DMS153 treated with DMSO at 0.1 percent for 48 hours (cell line): ENCODE data around the gene PTPN23.
"Not testable (repeated sequence)": the region's sequence is repeated elsewhere in the genome, so short reads cannot be mapped to it uniquely, and the experiment has no call there.

Source experiments
- DNase-seq: peaks from one replicate; lab custom pipeline; 2025; ENCODE audit not compliant: unreplicated experiment; lab: John Stamatoyannopoulos, UW

PTPN23 gene

DNA sequence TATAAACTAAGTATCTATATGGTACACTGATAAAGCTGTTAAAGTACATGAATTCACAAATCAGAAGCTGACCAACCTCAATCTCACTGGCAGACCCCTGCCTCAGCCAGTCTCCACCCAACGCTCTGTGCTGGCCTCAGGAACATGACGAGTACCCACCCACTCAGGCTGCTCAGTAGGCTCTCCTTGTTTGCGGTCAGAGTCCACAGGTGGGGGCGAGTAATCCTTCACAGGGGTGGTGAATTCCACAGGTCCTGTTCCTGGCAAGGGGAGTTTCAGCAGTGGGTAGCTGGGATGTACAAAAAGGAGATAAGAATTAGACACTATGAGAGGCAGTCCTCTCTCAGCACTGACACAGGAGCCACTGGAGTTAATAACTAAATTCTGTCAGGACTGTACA is 54.0 kb downstream of the PTPN23 start:
- no peak for DNase-seq

DNA sequence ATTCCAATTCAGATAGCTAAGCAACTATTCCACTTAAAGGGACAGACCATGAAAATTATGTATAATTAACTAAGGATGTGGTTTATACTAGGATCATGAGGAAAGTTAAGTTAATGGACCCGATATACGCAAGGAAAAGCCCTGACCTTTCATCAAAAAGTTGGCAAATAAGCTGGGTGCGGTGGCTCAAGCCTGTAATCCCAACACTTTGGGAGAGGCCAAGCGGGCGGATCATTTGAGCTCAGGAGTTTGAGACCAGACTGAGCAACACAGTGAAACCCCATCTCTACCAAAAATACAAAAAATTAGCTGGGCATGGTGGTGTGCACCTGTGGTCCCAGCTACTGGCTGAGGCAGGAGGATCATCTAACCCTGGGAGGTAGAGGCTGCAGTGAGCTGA is 55.4 kb downstream of the PTPN23 start:
- no peak for DNase-seq

DNA sequence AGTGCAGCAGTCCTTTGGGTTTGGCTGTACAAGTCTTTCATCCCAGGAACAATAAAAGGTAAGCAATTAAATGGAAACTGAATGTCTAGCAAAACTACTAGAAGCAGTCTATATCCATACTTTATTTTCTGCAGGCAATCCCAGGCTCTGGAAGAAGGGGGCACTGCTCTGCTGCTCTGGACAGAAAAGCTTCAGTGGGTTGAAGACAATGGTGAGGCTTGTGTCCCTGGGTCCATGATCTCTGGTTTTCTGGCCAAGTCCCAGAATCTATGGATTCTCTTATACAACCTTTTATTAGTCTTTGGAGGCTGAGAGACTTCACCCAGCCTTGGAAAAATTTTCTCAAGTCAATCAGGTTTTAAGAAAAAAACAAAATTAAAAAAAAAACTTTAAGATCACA is 59.3 kb downstream of the PTPN23 start:
- DNase-seq: no peak

DNA sequence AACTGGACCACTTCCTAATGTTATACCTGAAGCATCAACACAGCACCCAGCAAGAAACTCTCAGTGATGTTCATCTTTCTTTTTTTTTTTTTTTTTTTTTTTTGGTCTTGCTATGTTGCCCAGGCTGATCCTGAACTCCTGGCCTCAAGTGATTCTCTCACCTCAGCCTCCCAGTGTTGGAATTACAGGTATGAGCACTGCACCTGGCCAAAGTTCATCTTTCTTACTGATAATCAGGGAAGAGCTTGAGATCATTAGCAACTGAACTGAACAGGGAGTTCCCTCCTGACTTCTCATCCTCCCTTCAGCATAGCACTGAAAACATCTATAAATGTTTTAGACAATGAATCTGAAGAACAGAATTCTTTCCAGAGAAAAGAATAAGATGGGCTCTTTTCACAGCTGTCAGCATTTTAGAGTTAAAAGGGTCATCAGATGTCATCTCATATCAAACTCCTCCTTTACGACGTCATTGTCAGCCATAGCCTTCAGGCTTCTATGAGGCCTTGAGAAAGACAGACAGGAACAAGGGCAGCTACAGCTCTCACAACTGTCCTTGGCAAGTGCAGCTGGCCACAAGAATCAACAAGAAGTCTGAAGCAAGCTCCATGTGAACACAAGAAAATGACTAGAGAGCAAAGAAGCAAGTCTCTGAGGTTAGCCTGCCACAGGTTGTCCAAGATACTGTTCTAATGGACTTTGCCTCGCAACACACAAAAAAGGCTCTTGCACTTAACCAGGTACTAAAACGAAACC is 61.2 kb downstream of the PTPN23 start:
- no peak for DNase-seq

DNA sequence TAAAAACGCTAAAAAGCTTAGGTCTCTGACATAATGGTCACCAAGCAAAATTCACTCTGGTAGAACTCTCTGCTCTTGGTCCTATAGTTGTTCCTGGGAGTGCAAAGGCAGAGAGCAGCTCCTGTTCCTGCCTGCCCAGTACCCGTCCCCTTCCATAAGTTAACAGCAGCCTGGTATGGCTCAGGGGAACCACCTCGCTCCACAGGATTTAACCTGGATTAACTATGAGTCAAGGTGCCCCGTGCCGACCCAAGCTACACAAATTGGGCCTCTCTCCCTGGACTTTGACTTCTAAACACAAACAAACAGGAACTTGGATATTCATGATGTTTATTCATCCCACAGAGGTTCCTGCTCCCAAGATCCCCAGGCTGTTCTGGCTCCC is 62.8 kb downstream of the PTPN23 start:
- DNase-seq: no peak

DNA sequence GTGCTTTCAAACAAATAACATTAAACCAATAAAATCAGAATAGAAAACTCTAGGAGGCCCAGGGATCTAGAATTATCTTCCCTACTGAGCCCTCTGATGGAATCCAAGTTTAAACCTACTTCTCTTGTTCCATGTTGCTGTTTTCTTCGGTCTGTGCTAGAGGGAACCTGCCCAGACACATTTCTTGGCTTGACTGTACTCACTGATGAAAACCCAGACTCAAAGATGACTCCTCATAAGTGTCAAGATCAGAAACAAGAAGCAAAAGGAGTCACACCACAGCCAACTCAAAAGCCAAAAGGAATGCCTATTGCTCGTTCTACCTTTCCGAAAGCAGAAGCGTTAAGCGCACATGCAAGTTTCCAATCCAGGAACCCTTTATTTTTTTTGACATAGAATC is 63.3 kb downstream of the PTPN23 start:
- DNase-seq: no peak

DNA sequence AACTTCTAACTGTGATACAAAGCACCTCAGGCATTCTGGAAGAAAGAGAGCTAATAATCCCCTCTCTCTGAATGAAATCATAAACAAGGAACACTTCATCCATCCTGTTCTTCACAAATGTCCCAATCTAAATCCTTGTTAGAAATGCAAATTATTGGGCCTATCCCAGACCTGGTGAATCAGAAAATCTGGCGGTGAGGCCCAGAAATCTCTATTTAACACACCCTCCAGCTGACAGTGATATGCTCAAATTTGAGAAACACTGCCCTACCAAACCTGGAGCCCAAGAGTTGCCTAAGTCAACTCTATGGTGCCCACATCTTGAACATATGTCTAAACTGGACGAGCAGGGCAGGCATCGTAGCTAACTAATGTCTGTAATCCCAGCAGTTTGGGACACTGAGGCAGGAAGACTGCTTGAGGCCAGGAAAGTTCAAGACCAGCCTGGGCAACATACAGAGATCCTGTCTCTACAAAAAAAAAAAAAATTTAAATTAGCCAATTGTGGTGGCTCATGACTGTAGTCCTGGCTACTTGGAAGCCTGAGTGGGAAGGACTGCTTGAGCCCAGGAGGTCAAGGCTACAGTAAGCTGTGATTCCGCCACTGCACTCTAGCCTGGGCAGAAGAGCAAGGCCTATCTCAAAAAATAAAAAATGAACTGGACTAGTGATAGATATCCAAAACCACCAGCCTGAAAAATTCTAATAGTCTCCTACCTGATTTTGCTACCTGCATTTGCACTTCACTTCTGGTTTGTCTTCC is 71.8 kb downstream of the PTPN23 start:
- no peak for DNase-seq

DNA sequence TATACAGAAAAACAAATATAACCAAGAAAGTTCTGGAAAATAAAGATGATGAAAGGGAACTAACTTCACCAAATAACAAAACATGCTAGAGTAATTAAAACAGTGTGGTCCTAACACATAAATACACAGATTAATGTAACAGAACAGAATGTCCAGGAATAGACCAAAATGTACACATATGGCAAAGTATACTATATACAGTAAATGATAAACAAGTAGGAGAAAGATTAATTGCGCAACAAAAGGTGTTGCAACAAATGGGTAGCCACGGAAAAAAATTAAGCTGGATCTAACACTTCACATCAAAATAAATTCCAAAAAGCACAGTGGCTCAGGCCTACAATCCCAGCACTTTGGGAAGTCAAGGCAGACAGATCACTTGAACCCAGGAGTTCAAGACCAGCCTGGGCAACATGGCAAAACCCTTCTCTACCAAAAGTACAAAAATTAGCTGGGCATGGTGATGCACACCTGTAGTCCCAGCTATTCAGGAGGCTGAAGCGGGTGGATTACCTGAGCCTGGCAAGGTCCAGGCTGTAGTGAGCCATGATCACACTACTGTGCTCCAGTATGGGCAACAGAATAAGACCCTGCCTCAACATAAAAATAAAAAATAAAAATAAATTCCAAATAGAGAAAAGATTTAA is 75.1 kb downstream of the PTPN23 start:
- DNase-seq: no peak

DNA sequence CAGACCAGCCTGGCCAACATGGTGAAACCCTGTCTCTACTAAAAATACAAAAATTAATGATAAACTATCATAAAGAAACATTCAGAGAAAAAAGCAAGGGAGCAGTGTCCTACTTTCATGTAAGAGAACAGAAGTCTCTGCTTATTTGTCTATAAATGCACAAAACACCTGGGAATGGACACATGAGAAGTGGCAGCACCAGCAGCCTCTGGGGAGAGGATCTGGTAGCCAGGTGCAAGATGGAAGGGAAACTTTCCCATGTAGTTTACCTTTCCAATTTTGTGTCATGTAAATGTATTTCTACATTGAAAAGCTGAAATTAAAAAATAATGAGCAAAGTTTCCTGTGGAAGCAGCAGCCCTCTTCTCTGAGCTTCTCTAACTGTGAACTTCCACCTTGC is 76.2 kb downstream of the PTPN23 start:
- no peak for DNase-seq

DNA sequence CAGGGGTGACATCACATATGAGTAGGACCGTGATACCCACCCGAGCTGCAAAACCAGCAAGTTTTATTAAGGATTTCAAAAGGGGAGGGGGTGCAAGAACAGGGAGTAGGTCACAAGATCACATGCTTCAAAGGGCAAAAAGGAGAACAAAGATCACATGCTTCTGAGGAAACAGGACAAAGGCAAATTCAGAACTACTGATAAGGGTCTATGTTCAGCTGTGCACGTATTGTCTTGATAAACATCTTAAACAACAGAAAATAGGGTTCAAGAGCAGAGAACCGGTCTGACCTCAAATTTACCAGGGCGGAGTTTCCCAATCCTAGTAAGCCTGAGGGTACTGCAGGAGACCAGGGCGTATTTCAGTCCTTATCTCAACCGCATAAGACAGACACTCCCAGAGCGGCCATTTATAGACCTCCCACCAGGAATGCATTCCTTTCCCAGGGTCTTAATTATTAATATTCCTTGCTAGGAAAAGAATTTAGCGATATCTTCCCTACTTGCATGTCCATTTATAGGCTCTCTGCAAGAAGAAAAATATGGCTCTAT is 78.8 kb downstream of the PTPN23 start:
- not testable (repeated sequence) for DNase-seq
